Measurements from ENCODE around the gene RANBP3L. TPM values are rescaled to one million over a fixed set of nuclear protein-coding genes. Genes with fewer than 3 reads are reported as not detected.

RANBP3L gene
- not detected in 2 replicates for total RNA-seq

DNA sequence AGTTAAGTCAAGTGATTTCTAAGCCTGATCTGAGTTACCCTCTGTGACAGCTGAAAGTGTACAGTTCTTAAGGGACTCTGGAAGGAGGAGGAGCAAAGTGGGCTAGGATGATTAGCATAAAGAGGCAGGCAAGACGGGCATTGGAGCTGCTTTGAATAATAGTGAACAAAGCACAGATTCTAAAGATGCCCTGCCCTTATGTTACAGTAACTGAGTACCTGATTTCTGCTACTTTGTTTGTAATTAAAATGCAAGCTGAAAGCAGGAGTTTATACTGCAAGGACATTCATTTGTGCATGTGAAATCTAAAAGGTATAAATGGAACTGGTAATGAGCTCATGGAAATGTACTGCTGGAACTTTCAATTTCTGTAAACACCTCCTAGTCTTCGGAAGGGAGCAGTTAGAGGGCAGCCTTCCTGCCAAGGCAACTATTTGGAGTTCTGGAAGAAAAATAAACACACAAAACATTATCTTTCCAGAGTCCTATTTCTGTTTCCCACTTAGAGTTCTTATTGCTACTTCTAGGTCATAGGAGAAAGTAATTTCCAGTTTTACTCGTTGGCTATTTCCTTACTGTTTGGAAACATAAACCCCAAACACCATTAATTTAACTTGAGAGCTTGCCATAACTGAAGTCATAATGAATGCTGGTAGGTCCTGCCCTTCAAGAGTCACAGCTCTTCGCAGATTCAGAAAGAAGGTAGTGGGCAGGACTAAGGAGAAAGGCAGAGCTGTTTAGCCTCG lies at the start of gene RANBP3L:
TSS of gene RANBP3L (minus strand) at position 45 of the 746 bp plus-strand sequence. CDS start 486 bp downstream, outside the sequence.

GRCh38 chr5:36241631-36242533 lies 59.8 kb downstream of the RANBP3L start, which contains the start of gene NADK2:
Gene NADK2 (minus strand): TSS chr5:36241925. CDS start chr5:36241798, 127 bp downstream.

Other genes with a start within 250 kb of the RANBP3L start
- gene UGT3A2, start 235.0 kb downstream of the RANBP3L start, total RNA-seq = not detected in 2 replicates
- 9.6 and 12.3 TPM in 2 replicates for gene LMBRD2, start 150.0 kb downstream of the RANBP3L start, total RNA-seq
- gene SKP2, start 149.8 kb downstream of the RANBP3L start, total RNA-seq = 52.9 and 72.5 TPM in 2 replicates
- 21.0 and 21.3 TPM in 2 replicates for gene NADK2, start 60.0 kb downstream of the RANBP3L start, total RNA-seq